GM18951 (cell line): ENCODE data around the gene OR52I1.

ENCODE experiments used
- POLR2A ChIP-seq: IDR thresholded peaks from 4 replicates; pipeline ENCODE4 v1.6.1; 2011; ENCODE audit warnings: mild to moderate bottlenecking; ENCODE audit not compliant: insufficient read length, insufficient read depth; ENCODE audit errors: extremely low read depth
- in situ Hi-C: fragments of 300-500 bp; cut with MboI; formaldehyde crosslinking; loops from one replicate; pipeline ENCODE4 v1.12.0; 2022; ENCODE audit warnings: low sequenced_read_pairs, mixed read lengths, inconsistent platforms; ENCODE audit not compliant: unreplicated experiment

OR52I1 gene

GRCh38 chr11:4593739-4594138, at the start of gene OR52I1:
OR52I1 (plus strand) TSS chr11:4594039; CDS start chr11:4594039, 0 bp downstream.
- in situ Hi-C loops: no loop called here
- TF ChIP-seq POLR2A: no peak

GRCh38 chr11:4544891-4545290, 48.9 kb upstream of the OR52I1 start, which contains the start of gene OR52M1:
OR52M1 (plus strand) TSS chr11:4545191; CDS start chr11:4545191, 0 bp downstream.
- in situ Hi-C loops: loop anchor here (10.0 kb wide), 1 partner anchor 360 kb away; no protein-coding TSS in a partner anchor
- TF ChIP-seq POLR2A: no peak

DNA sequence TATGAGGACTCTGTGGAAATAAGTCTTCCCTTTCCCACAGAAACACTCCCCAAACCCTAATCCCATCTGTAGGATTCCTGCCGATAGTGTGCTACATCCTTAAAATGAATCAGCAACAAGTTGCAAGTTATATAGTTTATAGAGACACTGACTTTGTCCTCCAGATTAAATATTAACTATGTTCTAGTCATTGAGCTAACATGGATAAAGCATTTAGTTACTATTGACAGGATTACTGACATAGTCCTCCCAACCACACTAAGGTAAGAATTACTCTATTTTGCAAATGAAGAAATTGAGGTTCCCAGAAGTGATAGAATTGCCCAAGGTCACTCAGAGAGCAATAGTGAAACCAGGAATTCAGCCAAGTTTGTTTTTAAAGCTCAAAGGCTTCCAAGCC, 47.0 kb upstream of the OR52I1 start:
- TF ChIP-seq POLR2A: no peak
- in situ Hi-C loops: loop anchor here (10.0 kb wide), 1 partner anchor 362 kb away; no protein-coding TSS in a partner anchor

GRCh38 chr11:4547416-4547815, 46.4 kb upstream of the OR52I1 start:
- in situ Hi-C loops: loop anchor here (10.0 kb wide), 1 partner anchor 363 kb away; no protein-coding TSS in a partner anchor
- TF ChIP-seq POLR2A: no peak

DNA sequence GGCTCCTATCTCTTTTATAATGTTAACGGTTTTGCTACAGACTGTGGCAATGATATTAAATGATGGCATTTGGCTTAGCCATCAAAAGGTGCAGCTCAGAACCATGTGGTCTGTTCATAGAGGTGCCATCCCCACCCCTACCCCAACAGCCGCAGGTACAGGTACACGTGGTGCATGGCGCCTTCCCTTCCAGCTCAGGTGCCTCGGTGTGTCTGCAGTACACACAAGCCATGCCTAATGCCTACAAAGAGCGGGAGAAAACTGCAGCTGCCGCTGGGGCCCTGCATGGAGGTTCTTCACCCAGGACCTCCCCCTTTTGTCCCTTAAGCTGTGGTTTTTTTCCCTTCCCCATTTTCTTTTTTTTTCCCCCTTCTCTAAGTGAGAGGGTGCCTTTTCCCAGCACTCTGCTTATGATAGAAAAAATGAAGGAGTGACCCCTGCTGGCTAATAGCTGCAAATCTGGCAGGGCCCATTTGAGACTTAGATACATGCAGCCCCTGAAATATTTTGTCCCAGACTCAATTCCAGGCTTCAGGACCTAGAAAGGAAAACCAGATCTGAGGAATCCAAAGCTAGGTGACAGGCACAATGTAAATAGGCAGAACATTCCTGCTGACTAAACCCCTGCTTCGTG, 42.4 kb upstream of the OR52I1 start:
- in situ Hi-C loops: no loop called here
- no peak for TF ChIP-seq POLR2A

DNA sequence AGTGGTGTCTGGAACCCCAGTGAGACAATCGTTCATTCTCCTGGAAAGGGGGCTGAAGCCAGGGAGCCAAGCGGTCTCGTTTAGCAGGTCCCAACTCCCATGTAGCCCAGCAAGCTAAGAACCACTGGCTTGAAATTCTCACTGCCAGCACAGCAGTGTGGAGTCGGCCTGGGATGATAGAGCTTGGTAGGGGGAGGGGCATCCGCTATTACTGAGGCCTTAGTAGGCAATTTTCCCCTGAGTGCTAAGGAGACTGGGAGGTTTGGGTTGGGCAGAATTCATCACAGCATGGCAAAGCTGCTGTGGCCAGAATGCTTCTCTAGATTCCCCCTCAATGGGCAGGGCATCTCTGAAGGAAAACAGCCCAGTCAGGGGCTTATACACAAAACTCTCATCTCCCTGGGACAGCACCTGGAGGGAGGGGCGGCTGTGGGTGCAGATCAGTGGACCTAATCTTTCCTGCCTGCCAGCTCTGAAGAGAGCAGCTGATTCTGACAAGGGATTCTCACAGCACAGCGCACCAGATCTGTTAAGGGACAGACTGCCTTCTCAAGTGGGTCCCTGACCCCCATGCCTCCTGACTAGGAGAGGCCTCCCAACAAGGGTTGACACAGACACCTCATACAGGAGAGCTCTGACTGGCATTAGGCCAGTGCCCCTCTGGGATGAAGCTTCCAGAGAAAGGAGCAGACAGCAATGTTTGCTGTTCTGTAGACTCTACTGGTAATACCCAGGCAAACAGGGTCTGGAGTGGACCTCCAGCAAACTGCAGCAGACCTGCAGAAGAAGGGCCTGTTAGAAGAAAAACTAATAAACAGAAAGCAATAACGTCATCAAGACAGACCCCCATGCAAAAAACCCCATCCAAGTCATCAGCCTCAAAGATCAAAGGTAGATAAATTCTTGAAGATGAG, 34.1 kb upstream of the OR52I1 start:
- in situ Hi-C loops: no loop called here
- no peak for TF ChIP-seq POLR2A

- in situ Hi-C loops: no loop called here
- TF ChIP-seq POLR2A: no peak
Observed at GRCh38 chr11:4560467-4560866, 33.4 kb upstream of the OR52I1 start.

DNA sequence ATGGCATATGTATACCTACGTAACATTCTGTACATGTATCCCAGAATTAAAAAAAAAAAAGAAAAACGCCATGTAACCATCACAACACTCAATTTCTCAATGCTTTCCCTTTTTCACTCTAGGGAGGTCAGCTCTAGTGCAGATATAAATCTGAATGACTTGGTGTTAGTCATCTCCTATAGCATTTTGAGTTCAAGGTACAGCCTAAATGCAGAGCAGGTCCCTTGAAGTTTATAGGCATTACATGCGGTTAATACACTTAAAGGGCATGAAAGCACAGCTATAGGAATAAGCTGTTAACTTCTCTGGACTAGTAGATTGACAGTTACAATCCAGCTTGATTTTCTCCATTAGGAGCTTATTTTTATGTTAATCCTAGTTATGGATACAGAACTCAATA, 28.5 kb upstream of the OR52I1 start:
- TF ChIP-seq POLR2A: no peak
- in situ Hi-C loops: no loop called here

- in situ Hi-C loops: no loop called here
- TF ChIP-seq POLR2A: no peak
Observed at GRCh38 chr11:4569075-4569474, 24.8 kb upstream of the OR52I1 start.

DNA sequence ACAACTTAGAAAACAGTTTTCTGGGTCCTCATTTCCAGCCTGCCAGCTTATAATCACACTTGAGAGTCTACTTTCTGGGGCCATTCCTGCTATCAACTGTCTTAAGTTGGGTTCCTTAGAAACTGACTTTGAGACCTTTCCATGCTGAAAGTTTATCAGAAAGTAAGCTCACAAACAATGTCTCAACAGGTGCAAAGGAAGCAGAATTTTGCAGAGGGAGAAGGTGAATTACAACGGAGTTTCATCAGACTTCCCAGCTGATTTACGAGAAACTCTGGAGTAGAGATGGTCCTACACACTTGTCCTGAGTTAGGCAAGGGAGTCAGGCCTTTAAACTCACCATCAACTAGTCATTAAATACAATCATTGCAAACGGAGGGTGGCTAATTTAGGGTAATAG, 17.0 kb upstream of the OR52I1 start:
- in situ Hi-C loops: no loop called here
- TF ChIP-seq POLR2A: no peak

GRCh38 chr11:4577761-4578160, 16.1 kb upstream of the OR52I1 start:
- in situ Hi-C loops: no loop called here
- no peak for TF ChIP-seq POLR2A

GRCh38 chr11:4578624-4579023, 15.2 kb upstream of the OR52I1 start:
- no peak for TF ChIP-seq POLR2A
- in situ Hi-C loops: no loop called here

DNA sequence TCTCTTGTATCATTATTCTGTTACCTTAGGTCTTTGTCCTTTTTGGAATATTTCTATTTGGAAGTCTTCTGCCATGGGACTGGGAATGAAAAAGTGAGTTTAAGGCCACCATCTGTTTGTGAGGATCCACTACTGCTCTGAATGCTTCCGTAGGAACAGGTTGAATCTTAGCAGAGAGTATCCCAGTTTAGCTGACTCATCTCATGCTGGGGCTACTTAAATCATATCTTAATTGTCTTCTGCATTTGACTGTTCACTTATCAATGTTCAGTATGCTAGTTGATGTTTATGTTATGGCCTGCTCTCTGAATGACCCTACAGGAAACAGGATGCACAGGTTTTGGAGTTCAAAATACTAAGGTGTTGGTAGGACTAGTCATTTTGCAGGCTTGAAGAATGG, 13.7 kb upstream of the OR52I1 start:
- TF ChIP-seq POLR2A: no peak
- in situ Hi-C loops: no loop called here
